Tibial nerve (tissue), 4 donors: ENCODE results near the gene ABO. TPM values are rescaled to one million over a fixed set of nuclear protein-coding genes. Genes with fewer than 3 reads are reported as not detected.
"Not testable (repeated sequence)": the region's sequence is repeated elsewhere in the genome, so short reads cannot be mapped to it uniquely, and the experiment has no call there.

Experiments
- DNase-seq, 2 donors: peaks; one replicate each; pipeline ENCODE4 v3.0.0-alpha.2; 2019; ENCODE audit warnings: low spot score in 2 of 2
- H3K27ac ChIP-seq, 4 donors: fragments of 200-600 bp; sonication (generic) in 3 of 4; one replicate each; pipeline ENCODE4 v1.5.1; 2017 to 2019; ENCODE audit warnings: mild to moderate bottlenecking in 1 of 4
- H3K27me3 ChIP-seq, 2 donors: fragments of 200-600 bp; sonication (generic) in 1 of 2; one replicate each; pipeline versions ENCODE4 v1.5.1 to v1.6.0; 2017 to 2019
- H3K36me3 ChIP-seq, 3 donors: fragments of 200-600 bp; sonication (generic); one replicate each; pipeline ENCODE4 v1.5.1; 2018 to 2019
- H3K4me1 ChIP-seq, 4 donors: fragments of 200-600 bp; sonication (generic) in 3 of 4; one replicate each; pipeline ENCODE4 v1.5.1; 2017 to 2019
- H3K4me3 ChIP-seq, 4 donors: fragments of 200-600 bp; sonication (generic) in 3 of 4; one replicate each; pipeline ENCODE4 v1.5.1; 2017 to 2019; ENCODE audit warnings: mild to moderate bottlenecking in 1 of 4, moderate library complexity in 1 of 4
- H3K9me3 ChIP-seq, 4 donors: fragments of 200-600 bp; sonication (generic) in 3 of 4; one replicate each; pipeline ENCODE4 v1.5.1; 2017 to 2019
- CTCF ChIP-seq, 5 experiments: fragments of 200-600 bp in 3 of 5; fragments of 450-650 bp in 2 of 5; sonication (generic) in 3 of 5; IDR thresholded peaks; one replicate each; pipeline ENCODE4 v1.5.1; 2016 to 2019; ENCODE audit warnings: antibody characterized with exemption in 5 of 5, mild to moderate bottlenecking in 3 of 5, moderate library complexity in 2 of 5
- EP300 ChIP-seq, 2 donors: sonication (generic); formaldehyde crosslinking; IDR thresholded peaks; one replicate each; pipeline ENCODE4 v1.6.1; 2017; ENCODE audit warnings: antibody characterized with exemption in 2 of 2, mild to moderate bottlenecking in 1 of 2
- POLR2A ChIP-seq, 2 donors: fragments of 450-650 bp; IDR thresholded peaks; one replicate each; pipeline ENCODE4 v1.6.1; 2017; ENCODE audit warnings: antibody characterized with exemption in 2 of 2, mild to moderate bottlenecking in 2 of 2, moderate library complexity in 2 of 2
- WGBS, 2 donors: methylation state at CpG; one replicate each; pipeline ENCODE4 v1.1.5; 2018; 5-methylcytosine and 5-hydroxymethylcytosine counted together
- total RNA-seq, 4 donors: library from RNA; depleted of rRNA; stranded (reverse); fragments of >200 nt; gene quantifications; one replicate each; pipeline ENCODE4 v1.1.0, GENCODE V29; 2016

Gene ABO
- total RNA-seq, 4 donors from 2014 or later = 4.8 to 25.5 (median 8.9) TPM

- WGBS, 2 donors = 91 to 93% methylated on average over 13 of the region's 13 CpGs
- Histone ChIP-seq H3K4me1 (no peaks in the 10 kb centered on the region), H3K36me3 (no peaks in the 10 kb centered on the region), H3K27me3 (no peaks in the 10 kb centered on the region), H3K4me3 (no peak overlapping the region), H3K27ac (no peak overlapping the region), H3K9me3 (no peaks in the 10 kb centered on the region)
- no peak for DNase-seq
- TF ChIP-seq POLR2A (IDR thresholded peaks at IDR 0.05) (no peak), CTCF (IDR thresholded peaks at IDR 0.05) (no peak), EP300 (IDR thresholded peaks at IDR 0.05) (no peak)
Measured at GRCh38 chr9:133301253-133302230, 26.5 kb upstream of the ABO start.

GRCh38 chr9:133299996-133300395 is 25.0 kb upstream of the ABO start:
- not testable (repeated sequence) for H3K36me3 ChIP-seq, H3K27ac ChIP-seq, H3K4me1 ChIP-seq, DNase-seq, H3K27me3 ChIP-seq, H3K4me3 ChIP-seq, H3K9me3 ChIP-seq
- 60 to 63% methylated on average over 16 of the region's 16 CpGs for WGBS, 2 donors

- peaks cover 0 to 3% of the 10 kb centered on the region in 2 donors for H3K27me3 ChIP-seq
- 73 to 88% methylated on average over 1 of the region's 1 CpG for WGBS, 2 donors
Measured at GRCh38 chr9:133294257-133294656, 19.3 kb upstream of the ABO start.

GRCh38 chr9:133290751-133291302 is 15.8 kb upstream of the ABO start:
- H3K27ac ChIP-seq = no peak overlapping the region
- H3K27me3 ChIP-seq = peaks cover 0 to 3% of the 10 kb centered on the region in 2 donors
- peaks cover 0 to 4% (median 0%) of the 10 kb centered on the region in 4 donors for H3K9me3 ChIP-seq
- WGBS, 2 donors = 93 to 94% methylated on average over 2 of the region's 2 CpGs
- TF ChIP-seq EP300 (IDR thresholded peaks at IDR 0.05) (no peak), POLR2A (IDR thresholded peaks at IDR 0.05) (no peak), CTCF (IDR thresholded peaks at IDR 0.05) (no peak)
- H3K4me3 ChIP-seq = no peak overlapping the region
- DNase-seq = no peak
- H3K4me1 ChIP-seq = no peaks in the 10 kb centered on the region
- no peaks in the 10 kb centered on the region for H3K36me3 ChIP-seq

More at GRCh38 chr9:133294257-133294656, 19.3 kb upstream of the ABO start:
- no peak overlapping the region for H3K27ac ChIP-seq
- no peaks in the 10 kb centered on the region for H3K4me1 ChIP-seq
- DNase-seq = no peak
- peaks cover 0 to 4% (median 0%) of the 10 kb centered on the region in 4 donors for H3K9me3 ChIP-seq
- H3K36me3 ChIP-seq = no peaks in the 10 kb centered on the region
- H3K4me3 ChIP-seq = no peak overlapping the region
- no peak for TF ChIP-seq POLR2A (IDR thresholded peaks at IDR 0.05)

GRCh38 chr9:133286523-133286922 is 11.5 kb upstream of the ABO start:
- DNase-seq = no peak
- whole genome bisulfite sequencing, 2 donors = 38 to 43% methylated on average over 2 of the region's 2 CpGs

GRCh38 chr9:133285252-133285775 is 10.3 kb upstream of the ABO start:
- no peak overlapping the region for H3K4me3 ChIP-seq
- no peaks in the 10 kb centered on the region for H3K4me1 ChIP-seq
- no peaks in the 10 kb centered on the region for H3K36me3 ChIP-seq
- H3K9me3 ChIP-seq = no peaks in the 10 kb centered on the region
- no peak overlapping the region for H3K27ac ChIP-seq
- DNase-seq = no peak
- no peaks in the 10 kb centered on the region for H3K27me3 ChIP-seq
- 78 to 79% methylated on average over 6 of the region's 6 CpGs for WGBS, 2 donors
- TF ChIP-seq CTCF (IDR thresholded peaks at IDR 0.05) = no peak
- no peak for TF ChIP-seq POLR2A (IDR thresholded peaks at IDR 0.05)
- no peak for TF ChIP-seq EP300 (IDR thresholded peaks at IDR 0.05)

More at GRCh38 chr9:133286523-133286922, 11.5 kb upstream of the ABO start:
- Histone ChIP-seq H3K9me3 (no peaks in the 10 kb centered on the region), H3K27ac (no peak overlapping the region), H3K4me3 (no peak overlapping the region), H3K27me3 (no peaks in the 10 kb centered on the region), H3K4me1 (no peaks in the 10 kb centered on the region), H3K36me3 (no peaks in the 10 kb centered on the region)
- TF ChIP-seq EP300 (IDR thresholded peaks at IDR 0.05) = no peak
